ENCODE data around the gene DENND2C.
A peak's percentile ranks its signal among the peaks of the same experiment; 100 is the strongest.
"Not testable (repeated sequence)": the region's sequence is repeated elsewhere in the genome, so short reads cannot be mapped to it uniquely, and the experiment has no call there.

The DENND2C gene

DNA sequence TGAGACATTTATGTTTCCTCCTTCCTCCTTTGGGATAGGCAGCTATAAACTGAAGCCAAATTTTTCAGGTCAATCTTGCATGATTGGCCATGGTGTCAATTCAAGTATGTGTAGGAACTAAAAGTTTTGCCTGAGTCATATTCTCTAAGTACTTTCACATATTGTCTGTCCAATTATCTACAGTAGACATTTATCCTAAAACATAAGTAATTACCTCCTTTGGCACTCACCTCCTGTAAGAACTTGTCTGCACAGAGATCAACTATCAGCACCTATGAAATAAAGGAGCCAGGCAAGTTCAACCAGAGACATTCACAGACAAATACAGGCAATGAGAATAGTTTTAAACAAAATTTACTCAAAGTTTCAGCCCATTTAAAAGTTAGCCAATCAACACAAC lies 74.2 kb downstream of the DENND2C start:
- DNase-seq: no peak

DNA sequence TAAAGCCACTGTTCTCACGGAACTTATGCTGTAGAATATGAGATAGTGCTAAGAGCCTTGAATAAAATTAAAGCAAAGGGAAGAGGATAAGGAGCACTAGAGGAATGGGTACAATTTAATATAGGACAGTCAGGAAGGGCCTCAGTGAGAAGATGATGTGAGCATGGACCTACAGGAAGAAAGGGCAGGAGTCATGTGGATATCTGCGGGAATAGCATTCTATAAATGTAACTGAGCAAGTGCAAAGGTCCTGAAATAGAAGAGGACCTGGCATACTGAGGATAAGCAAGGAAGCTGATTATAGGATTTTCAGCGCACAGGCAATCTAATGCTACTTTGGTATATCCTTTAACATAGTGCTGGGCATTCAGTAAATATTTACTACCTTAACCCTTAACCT lies 75.8 kb downstream of the DENND2C start:
- DNase-seq: no peak

- no peak for DNase-seq
Observed at GRCh38 chr1:114589122-114589521, 80.7 kb downstream of the DENND2C start.

DNA sequence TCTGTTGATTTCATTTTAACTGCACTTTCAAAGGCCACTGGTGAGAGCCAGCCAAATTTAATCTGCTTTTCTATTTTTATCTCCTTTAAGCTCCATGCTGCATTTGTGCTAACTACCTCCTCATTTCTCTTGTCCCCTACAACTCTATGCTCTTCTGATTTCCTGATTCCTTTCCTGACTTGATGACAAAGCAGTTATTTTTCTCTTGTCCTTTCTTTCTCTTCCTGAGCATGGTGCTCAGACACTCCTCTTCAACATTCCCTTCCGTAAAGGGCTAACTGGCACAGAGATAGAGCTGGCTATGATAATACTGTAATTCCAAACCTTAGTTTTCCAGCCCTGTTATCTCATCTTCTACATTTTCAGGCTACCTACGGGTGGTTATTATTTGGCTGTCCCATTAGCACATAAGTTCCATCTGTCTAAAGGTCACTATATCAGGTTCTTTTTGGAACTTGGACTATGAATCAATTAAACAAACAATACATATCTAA lies 81.6 kb downstream of the DENND2C start:
- DNase-seq: no peak

GRCh38 chr1:114587203-114587991 lies 82.5 kb downstream of the DENND2C start:
- no peak for DNase-seq

DNA sequence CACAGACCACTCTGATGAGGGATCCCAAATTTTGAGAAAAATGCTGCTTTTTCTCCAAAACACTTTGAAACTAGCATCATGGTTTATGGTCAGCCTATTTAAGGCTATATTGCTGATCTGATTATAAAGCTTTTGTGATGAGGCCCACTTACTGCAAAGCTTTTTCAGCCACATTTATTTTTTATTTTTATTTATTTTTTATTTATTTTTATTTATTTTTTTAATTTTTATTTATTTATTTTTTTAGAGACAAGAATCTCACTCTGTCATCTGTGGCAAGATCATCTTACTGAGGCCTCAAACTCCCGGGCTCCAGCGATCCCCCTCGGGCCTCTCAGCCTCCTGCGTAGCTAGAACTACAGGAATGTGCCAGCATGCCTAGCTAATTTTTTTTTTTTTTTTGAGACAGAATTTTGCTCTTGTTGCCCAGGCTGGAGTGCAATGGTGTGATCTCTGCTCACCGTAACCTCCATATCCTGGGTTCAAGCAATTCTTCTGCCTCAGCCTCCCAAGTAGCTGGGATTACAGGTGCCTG lies 83.3 kb downstream of the DENND2C start:
- DNase-seq: no peak

- DNase-seq: no peak
Observed at GRCh38 chr1:114585231-114585630, 84.6 kb downstream of the DENND2C start.

DNA sequence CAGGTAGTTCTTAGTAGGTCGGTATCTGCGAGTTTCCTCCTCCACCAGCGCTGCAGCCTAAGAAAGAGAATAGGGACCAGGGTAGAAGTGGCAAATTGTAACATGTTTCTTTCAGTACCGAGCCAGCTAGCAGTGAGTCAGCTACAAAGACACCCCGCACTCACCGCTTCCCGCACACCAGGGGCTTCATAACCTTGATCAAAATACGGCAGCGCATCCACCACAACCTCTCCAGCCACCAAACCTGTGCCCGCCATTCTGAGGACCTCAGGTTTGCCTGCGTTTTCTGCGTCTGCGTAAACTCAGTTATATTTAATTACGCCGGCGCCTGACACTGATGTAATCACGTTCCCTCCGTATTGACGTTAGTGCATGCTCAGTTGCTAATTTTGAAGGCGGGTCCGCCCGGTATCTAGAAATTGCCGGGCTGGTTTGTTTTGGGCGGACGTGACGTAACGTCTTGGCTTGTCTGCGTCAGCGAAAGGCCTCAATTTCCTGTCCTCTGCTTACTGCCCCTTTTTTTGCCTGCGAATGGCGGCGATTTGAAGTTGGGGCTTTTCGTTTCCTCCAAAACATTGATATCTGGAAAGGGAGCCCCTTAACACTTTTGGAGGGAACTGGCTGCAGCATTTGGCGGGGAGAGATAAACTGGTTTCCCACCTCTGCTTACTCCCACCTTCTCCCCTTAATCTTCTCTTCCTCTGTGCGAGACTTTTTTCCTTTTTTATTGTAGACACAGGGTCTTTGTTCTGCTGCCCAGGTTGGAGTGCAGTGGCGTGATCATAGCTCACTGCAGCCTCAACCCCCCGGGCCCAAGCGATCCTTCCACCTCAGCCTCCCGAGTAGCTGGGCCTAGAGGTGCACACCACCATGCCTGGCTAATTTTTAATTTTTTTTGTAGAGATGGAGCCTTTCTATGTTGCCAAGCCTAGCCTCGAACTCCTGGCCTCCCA lies 88.2 kb downstream of the DENND2C start, which contains the start of gene BCAS2:
Gene BCAS2 (minus strand): TSS at position 281 of the 953 bp plus-strand sequence. CDS start 24 bp downstream, at position 257.
- DNase-seq: peak; percentile 98

GRCh38 chr1:114574365-114574764 lies 95.5 kb downstream of the DENND2C start:
- no peak for DNase-seq

DNA sequence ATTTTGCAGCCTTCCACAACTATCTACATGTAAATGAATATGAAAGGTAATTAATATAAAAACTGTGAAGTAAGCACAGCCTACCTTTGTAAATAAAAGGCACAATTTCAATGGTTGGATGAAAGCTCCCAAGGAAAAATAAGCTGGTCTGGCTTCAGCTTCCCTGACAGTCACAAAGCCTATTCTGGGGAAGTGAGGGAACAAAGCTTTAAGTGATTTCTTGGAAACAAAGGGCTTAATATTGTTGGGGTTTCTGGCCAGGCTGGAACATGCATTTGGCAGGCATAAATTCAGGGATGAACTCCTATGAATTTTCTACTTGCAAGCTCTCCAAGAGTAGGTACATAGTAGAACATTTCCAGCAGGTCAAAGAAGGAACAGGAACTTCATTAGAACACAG lies 105.7 kb downstream of the DENND2C start:
- DNase-seq: no peak

DNA sequence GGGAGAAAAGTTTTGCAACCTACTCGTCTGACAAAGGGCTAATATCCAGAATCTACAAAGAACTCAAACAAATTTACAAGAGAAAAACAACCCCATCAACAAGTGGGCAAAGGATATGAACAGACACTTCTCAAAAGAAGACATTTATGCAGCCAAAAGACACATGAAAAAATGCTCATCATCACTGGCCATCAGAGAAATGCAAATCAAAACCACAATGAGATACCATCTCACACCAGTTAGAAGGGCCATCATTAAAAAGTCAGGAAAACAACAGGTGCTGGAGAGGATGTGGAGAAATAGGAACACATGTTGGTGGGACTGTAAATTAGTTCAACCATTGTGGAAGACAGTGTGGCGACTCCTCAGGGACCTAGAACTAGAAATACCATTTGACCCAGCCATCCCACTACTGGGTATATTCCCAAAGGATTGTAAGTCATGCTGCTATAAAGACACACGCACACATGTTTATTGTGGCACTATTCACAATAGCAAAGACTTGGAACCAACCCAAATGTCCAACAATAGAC lies 106.8 kb downstream of the DENND2C start:
- not testable (repeated sequence) for DNase-seq

- DNase-seq: no peak
Observed at GRCh38 chr1:114561333-114561732, 108.5 kb downstream of the DENND2C start.

DNA sequence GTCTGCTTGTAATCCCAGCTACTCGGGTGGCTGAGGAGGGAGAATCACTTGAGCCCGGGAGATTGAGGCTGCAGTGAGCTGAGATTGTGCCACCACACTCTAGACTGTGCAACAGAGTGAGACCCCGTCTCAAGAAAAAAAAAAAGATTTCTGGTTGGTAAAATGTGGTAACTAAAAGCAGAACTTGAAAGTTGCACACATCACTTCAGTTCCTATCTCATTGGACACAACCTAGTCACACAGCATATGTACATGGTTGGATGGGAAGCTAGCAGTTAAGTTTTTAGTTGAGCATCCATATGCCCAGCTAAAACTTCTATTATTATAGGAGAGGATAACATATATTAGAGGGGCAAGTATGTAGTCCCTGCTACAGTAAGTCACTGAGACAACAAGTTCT lies 110.5 kb downstream of the DENND2C start:
- no peak for DNase-seq

- no peak for DNase-seq
Observed at GRCh38 chr1:114558544-114558943, 111.3 kb downstream of the DENND2C start.

DNA sequence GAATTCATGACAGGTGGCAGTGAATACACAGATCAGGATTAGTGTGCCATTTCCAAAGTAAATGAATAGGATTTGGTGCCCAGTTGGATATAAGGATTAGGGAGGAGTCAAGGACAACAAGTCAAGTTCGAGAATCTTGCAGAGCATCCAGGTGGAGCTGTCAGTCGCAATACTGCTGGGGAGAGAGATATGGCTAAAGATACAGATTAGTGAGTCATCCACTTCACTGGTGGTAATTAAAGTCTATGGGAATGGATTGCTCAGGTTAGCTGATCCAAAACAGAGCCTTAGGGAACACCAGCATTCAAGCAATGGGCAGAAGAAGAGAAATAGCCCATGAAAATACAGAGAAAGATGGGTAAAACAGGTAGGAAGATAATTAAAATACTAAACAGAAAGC lies 115.3 kb downstream of the DENND2C start:
- DNase-seq: no peak

- no peak for DNase-seq
Observed at GRCh38 chr1:114552106-114552639, 117.7 kb downstream of the DENND2C start.

GRCh38 chr1:114551400-114551799 lies 118.4 kb downstream of the DENND2C start:
- DNase-seq: no peak

DNA sequence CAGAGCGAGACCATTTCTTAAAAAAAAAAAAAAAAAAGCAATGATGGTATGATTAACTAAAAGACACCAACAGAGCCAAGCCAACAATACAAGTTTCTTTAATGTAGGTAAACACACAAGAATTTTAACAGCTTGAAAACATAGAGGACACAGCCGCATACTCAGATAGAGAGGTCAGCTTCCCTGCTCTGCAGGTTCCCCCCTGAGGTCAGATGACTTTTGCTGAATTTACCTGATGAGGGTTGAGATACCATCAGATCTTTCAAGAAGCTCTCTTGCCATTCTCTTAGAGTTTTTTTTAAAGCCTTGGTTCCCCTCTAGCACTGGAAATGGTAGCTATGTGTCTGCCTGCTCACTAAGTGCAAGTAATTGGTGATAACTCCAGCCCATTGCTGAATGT lies 119.5 kb downstream of the DENND2C start:
- no peak for DNase-seq

GRCh38 chr1:114549137-114549536 lies 120.7 kb downstream of the DENND2C start:
- no peak for DNase-seq

DNA sequence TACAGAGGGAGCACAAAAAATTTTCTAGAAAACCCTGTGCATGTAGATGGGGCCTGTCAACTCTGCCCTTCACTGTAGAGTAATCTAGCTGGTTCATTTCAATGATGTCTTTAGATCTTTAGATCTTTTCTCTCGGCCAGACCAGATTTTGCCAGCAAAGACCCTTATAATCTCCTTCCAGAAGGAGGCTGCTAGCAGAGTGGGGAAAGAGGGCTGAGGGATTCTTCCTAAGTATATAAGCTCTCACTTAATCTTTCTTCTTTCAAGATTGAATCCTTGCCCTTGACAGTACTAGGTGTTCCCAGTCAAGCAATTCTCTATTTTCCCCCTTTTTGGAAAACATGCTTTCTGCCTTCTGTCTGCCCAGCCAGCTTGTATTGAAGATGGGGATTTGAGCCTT lies 122.8 kb downstream of the DENND2C start:
- DNase-seq: no peak

DNA sequence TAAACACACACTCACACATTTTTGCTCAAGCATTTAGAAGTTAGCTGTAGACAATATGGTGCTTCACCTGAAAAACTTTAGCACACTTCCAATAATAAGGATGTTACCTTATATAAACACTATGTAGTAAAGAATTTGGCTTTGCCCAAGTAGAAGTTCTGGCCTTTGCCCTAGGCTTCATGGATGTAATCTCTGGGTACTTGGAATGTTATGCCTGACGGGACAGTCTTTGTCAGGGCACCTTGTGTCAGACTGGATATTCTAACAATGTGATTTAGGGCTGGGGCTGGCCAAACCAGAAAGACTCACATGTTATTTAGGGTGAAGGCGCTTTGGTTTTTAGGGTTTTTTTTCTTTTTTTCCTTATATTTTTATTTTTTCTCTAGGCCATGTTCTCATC lies 124.1 kb downstream of the DENND2C start:
- DNase-seq: no peak

GRCh38 chr1:114545315-114545714 lies 124.5 kb downstream of the DENND2C start:
- DNase-seq: no peak

- no peak for DNase-seq
Observed at GRCh38 chr1:114540821-114541220, 129.0 kb downstream of the DENND2C start.
